Putamen (tissue), 1 donor: ENCODE results near the gene PRKCA.
A peak's percentile ranks its signal among the peaks of the same experiment; 100 is the strongest.

ENCODE experiments used
- DNase-seq: peaks from one replicate; pipeline ENCODE4 v3.0.0-alpha.2; 2016; ENCODE audit warnings: low spot score

PRKCA gene

DNA sequence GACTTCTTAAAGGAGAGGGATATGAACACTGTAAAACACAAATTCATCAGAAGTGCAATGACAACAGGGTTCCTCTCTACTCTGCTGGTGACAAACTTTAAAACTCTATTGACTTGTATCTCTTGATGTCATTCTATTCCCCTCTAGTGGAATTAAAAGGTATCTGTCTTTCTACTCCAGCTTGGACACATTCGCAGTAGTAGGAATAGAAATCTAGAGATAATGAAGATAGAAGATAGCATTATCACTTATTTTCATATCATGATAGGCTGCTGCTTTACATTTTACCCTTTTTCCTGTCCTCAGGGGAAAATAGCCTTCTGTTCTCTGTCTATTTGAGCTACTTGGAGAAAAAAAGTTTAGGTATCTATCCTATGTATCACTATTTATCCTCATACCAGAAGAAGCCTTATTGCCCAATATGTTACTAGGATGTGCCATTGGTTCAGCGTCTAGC, 322.9 kb downstream of the PRKCA start:
- no peak for DNase-seq

GRCh38 chr17:66627985-66628384, 325.6 kb downstream of the PRKCA start:
- DNase-seq = no peak

DNA sequence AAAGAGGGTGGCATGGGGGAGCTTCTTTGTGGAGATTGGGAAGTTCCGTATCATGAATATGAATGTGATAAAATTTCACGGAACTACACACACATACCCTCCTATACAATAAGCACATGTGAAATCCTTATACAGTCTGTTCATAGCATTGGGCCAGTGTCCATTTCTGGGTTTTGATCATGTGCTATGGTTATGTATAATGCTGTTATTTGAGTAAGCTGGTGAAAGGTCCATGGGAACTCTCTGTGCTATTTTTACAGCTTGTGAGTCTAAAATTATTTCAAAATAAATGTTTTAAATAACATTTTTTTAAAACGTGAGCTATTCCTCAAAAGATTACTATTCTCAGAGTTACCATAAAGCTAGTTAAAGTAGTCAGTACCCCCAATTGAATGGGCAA, 327.3 kb downstream of the PRKCA start:
- DNase-seq = no peak

GRCh38 chr17:66630379-66630778, 328.0 kb downstream of the PRKCA start:
- no peak for DNase-seq

DNA sequence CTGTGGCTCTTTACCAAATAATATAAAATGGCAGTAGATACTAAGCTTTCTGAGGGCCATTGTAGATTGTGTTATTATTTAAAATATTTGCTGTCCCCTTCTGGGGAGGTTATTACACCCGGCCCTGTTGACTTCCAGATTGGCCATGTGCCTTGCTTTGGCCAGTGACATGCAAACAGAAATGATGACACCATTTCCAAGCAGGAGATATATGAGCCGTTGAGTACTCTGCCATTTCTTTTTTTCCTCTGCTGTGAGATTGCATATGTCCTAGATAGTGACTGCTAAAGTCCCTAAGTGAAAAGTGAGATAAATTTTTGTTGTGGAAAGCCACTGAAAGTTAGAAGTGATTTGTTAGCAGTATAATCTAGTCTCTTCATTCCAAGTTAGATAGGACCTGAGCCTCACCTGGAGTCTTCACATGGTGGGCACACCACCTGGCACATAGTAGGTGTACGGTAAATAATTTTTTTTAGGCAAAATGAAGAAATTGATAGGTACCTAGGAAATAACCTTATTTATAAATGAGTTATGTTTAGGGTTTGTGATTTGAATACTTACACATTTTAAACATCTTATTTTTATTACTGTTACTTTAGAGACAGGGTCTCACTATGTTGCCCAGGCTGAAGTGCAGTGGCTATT, 328.5 kb downstream of the PRKCA start:
- DNase-seq = no peak

DNA sequence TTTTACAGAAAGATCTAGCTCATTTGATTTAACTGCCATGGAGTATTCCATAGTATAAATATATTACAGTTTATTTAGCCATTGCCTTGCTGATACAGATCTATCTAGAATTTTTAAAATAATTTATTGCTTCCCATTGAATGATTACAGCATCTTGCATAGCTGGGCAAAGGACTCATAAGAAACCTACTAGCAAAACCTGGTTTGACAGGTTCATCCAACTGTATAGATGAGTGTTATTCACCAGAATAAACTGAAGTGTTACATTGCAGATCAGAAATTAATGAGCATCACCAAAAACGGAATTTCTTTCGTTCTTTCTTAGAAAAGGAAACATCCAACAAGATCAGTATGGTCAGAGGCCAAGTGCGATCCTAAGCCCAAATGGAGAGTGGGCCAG, 330.3 kb downstream of the PRKCA start:
- no peak for DNase-seq

GRCh38 chr17:66633317-66633965, 331.0 kb downstream of the PRKCA start:
- no peak for DNase-seq

DNA sequence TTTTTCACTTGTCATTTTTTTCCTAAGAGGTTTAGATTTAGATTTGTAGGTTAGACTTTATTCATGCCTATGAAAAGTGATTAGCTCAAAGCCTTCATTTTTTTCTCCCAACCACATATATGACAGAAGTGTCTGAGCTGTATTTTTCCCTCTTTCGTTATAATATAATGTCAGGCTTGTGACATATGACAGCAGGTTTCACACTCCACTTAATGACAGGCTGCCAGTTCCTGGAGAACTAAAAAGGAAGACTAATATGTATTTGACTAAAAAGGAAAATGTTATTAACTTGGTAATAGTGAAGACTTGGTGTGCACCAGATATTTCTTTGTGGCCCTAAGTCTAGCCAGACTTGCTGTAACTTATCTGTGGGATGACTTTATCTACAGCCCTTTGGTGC, 331.8 kb downstream of the PRKCA start:
- DNase-seq = no peak

DNA sequence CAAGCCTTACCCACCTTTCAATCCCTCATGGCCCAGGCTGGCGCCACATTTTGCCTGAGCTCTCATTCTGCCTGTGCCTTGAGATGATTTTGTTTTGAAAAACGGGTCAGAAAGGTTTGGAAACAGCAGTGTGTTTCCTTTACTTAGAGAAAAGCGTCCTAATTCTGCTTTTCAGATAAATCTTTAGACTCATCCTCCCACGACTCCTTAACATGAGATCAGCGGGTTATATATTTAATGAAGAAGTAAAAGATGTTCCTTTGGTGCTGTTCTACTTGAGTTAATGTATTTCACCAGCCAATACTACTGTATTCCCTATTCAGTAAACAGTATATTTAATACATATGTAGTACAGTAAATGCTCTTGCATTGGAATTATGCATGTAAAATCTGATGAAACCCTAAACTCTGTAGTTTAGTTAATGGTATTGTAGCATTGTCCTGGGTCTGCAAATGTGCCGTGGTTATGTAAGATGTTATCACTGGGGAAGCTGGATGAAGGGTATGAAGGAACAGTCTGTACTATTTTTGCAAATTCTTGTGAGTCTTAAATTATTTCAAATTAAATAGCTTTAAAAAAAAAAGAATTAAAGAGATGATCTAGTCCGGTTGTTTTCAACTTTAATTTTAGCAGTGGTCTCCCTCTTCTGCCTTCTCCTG, 333.1 kb downstream of the PRKCA start:
- no peak for DNase-seq

GRCh38 chr17:66636111-66636510, 333.7 kb downstream of the PRKCA start:
- peak; percentile 55 for DNase-seq

- no peak for DNase-seq
These were observed 335.1 kb downstream of the PRKCA start for GRCh38 chr17:66637491-66637890.

GRCh38 chr17:66638707-66639479, 336.5 kb downstream of the PRKCA start:
- DNase-seq = no peak

GRCh38 chr17:66643815-66644710, 341.6 kb downstream of the PRKCA start:
- DNase-seq = peak; percentile 54

DNA sequence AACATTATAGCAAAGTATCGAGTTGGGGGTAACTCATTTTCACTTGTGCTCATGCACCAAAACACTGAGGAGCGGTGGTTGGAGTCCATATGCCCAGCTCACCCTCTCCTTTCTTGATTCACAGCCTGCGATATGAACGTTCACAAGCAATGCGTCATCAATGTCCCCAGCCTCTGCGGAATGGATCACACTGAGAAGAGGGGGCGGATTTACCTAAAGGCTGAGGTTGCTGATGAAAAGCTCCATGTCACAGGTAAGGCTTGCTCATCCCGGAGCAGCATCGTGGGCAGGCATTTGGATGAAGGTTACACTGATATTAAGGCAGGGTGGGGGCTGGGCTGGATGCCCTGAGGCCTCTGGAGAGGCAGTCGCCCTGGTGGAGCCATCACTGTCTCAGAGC, 342.8 kb downstream of the PRKCA start:
- no peak for DNase-seq

DNA sequence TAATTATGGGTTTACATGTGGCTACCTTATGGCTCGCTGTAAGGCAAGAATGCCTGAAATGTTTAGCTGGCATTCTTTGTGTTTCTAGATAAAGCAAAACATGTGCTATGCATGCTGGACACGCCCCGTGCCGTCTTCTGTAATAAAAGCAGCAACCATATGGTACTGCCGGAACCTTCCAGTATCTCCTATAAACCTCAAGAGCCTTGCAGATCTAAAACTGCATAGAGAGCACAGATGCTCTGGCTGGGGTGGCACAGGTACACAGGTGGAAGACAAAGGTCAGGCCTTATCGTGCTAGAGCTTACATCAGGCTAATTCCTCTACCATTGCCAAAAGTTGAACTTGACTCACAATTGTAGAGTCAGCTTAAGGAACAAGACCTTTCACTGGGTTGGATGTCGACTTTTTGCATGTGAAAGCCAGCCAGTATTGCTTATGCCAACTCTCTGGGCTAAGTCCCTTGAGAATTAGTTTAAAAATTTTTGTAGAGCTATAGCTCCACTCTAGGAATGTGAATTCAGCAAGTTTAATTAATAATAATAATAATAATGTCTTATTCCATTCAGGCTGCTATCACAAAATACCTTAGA, 345.1 kb downstream of the PRKCA start:
- DNase-seq = no peak

- DNase-seq = no peak
These were observed 347.6 kb downstream of the PRKCA start for GRCh38 chr17:66649818-66650543.

DNA sequence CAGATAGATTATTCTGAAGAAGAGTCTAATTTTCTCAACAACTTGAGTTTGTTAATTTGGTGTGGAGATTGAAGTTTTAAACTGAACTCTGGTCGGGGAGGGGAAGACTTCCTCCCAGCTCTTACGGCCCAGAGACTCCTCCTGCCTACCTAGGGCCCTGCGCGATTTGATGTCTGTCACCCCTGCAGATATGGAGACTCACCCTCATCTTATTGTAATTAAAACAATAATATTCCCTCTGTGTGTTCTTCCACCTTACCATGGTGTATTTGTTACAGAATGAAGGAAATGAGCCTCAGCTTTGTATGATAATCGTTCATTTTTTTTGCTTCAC, 348.1 kb downstream of the PRKCA start:
- no peak for DNase-seq

DNA sequence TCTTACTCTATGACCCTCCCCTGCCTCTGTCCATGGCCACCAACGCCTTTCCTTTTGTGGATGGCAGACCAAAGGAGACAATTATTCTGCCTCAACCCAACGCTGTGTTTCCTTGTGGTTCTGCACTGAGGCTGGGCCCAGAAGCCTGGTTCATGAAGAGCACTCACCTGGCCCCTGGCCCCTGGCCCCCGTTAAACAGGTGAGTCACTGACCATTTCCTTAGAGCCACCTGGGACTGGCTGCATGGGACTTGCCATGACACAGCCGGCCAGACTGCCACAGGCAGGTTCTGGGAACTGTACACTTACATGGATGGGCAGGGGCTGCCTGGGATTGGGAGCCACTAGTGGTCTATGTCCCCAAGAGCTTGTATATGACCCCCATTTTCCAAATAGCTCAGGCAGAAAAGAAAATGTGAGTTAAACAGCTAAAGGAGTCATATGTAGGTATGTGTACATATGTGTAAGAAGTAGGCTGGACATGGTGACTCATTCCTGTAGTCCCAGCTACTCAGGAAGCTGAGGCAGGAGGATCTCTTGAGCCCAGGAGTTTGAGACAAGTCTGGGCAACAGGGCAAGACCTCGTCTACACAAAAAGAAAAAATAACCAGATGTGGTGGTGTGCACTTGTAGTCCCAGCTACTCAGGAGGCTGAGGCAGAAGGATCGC, 350.6 kb downstream of the PRKCA start:
- DNase-seq = no peak

DNA sequence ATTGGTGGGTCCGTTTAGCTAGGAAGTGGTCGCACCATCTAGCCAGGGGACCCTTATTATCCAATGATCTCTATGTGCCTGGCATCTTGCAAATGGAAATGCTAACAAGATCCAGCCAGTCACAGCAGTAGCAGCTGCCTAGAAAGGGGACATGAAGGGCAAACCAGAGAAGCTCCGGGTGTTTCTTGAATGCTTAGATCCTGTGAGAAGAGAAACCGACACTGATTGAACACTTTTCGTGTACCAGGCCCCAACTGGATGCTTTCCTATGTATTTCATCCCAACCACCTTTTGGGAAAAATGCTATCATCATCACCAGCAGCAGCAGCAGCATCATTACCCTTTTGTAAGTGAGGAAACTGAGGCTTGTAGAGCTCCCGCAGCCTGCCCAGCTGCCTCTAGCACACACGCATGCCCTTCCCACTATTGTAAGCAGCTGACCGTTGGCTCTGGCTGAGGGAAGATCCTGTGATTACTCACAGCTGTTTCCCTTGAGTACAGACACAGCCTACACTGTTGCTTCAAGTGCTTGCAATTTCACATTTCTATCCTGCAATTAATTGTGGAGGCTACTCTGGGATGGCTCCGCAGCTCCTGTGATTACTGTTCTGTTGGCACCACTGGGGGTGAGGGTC, 351.8 kb downstream of the PRKCA start:
- no peak for DNase-seq

- no peak for DNase-seq
These were observed 352.4 kb downstream of the PRKCA start for GRCh38 chr17:66654764-66655163.
